GM12878 (cell line): Measurements from ENCODE around the gene ART3. TPM values are rescaled to one million over a fixed set of nuclear protein-coding genes. Genes with fewer than 3 reads are reported as not detected.

Experiments used
- ATAC-seq: fragments of 200-7000 bp; cut with Tn5 transposase; 3 replicates; pipeline ENCODE4 v1.9.1; 2020; ENCODE audit warnings: mild to moderate bottlenecking, moderate library complexity
- BruUV-seq: library from RNA; stranded (reverse); fragments of 400-500 nt; replicated peaks from 2 replicates; lab custom pipeline; 2021; lab: Mats Ljungman, UMichigan
- CTCF ChIA-PET: fragments of 300-600 bp; sonication (Branson Sonifier 250); formaldehyde crosslinking; extraction: SDS; loops from one replicate; lab custom pipeline; 2021; ENCODE audit warnings: inconsistent platforms; lab: Yijun Ruan, JAX
- POLR2A ChIA-PET: fragments of 350-600 bp; formaldehyde crosslinking; extraction: SDS; loops from one replicate; lab custom pipeline; 2021; ENCODE audit warnings: inconsistent platforms; lab: Charles Lee
- RAD21 ChIA-PET: fragments of 300-600 bp; sonication (Branson Sonifier 250); formaldehyde crosslinking; loops from one replicate; lab custom pipeline; 2023; ENCODE audit warnings: antibody characterized with exemption; ENCODE audit not compliant: unreplicated experiment; lab: Charles Lee
- SMC1A ChIA-PET: fragments of 300-600 bp; sonication (Branson Sonifier 250); formaldehyde crosslinking; loops from one replicate; lab custom pipeline; 2023; ENCODE audit not compliant: unreplicated experiment, uncharacterized antibody; lab: Charles Lee
- DNase-seq: peaks from one replicate; pipeline ENCODE4 v3.0.0-alpha.2; 2011; ENCODE audit warnings: low read depth, low spot score
- FAIRE-seq: peaks from 3 replicates; lab custom pipeline; 2011; peaks lifted over from hg19 to GRCh38; lab: Jason Lieb, UNC
- H2AFZ ChIP-seq: 2 replicates; pipeline ENCODE4 v1.6.0; 2011; ENCODE audit warnings: low read depth, low read length, control low read depth; ENCODE audit not compliant: control insufficient read depth
- H3K27ac ChIP-seq: 2 replicates; pipeline ENCODE4 v1.5.1; 2011; ENCODE audit warnings: control low read depth; ENCODE audit not compliant: control insufficient read depth, insufficient read depth
- H3K27me3 ChIP-seq, 2 experiments: replicated peaks in 1 of 2; 2 replicates each; pipeline versions ENCODE4 v1.6.0 to v1.6.1; 2011; ENCODE audit warnings: low read length in 1 of 2; ENCODE audit not compliant: control insufficient read depth in 2 of 2, insufficient read depth in 2 of 2
- H3K36me3 ChIP-seq, 2 experiments: 2 replicates each; pipeline ENCODE4 v1.5.1; 2011; ENCODE audit warnings: low read length in 1 of 2; ENCODE audit not compliant: control insufficient read depth in 2 of 2, insufficient read depth in 2 of 2
- H3K4me1 ChIP-seq: 2 replicates; pipeline ENCODE4 v1.6.1; 2011; ENCODE audit warnings: mild to moderate bottlenecking, low read length, moderate library complexity, mixed read lengths; ENCODE audit not compliant: control insufficient read depth, insufficient read depth
- H3K4me2 ChIP-seq: 2 replicates; pipeline ENCODE4 v1.6.0; 2011; ENCODE audit warnings: control low read depth; ENCODE audit not compliant: control insufficient read depth, insufficient read depth
- H3K4me3 ChIP-seq: fragments of 200-600 bp; sonication (generic); 2 replicates; pipeline ENCODE4 v1.5.1; 2016
- H3K79me2 ChIP-seq: 2 replicates; pipeline ENCODE4 v1.6.0; 2011; ENCODE audit warnings: low read length; ENCODE audit not compliant: control insufficient read depth, insufficient read depth
- H3K9ac ChIP-seq: 2 replicates; pipeline ENCODE4 v1.8.0; 2011; ENCODE audit warnings: low read length, control low read depth, mixed read lengths; ENCODE audit not compliant: control insufficient read depth, insufficient read depth
- H3K9me3 ChIP-seq: replicated peaks from 3 replicates; pipeline ENCODE4 v1.5.1; 2011; ENCODE audit warnings: mild to moderate bottlenecking, low read length; ENCODE audit not compliant: control insufficient read depth, insufficient read depth
- H4K20me1 ChIP-seq: 2 replicates; pipeline ENCODE4 v1.6.0; 2011; ENCODE audit not compliant: control insufficient read depth, insufficient read depth
- BCL3 ChIP-seq: IDR thresholded peaks from 2 replicates; pipeline ENCODE4 v1.6.1; 2011; ENCODE audit warnings: borderline replicate concordance, low read depth, mild to moderate bottlenecking, moderate library complexity, low read length; ENCODE audit not compliant: insufficient read depth, poor library complexity, severe bottlenecking
- GABPA ChIP-seq: IDR thresholded peaks from 2 replicates; pipeline ENCODE4 v1.6.1; 2014; ENCODE audit warnings: antibody characterized with exemption, low read depth, mild to moderate bottlenecking, inconsistent platforms
- JUND ChIP-seq: IDR thresholded peaks from 2 replicates; pipeline ENCODE4 v1.6.1; 2012; ENCODE audit warnings: low read depth, mild to moderate bottlenecking, low read length, improper control_type of control experiment, moderate library complexity
- KDM1A ChIP-seq: fragments of 200-600 bp; sonication (generic); IDR thresholded peaks from 2 replicates; pipeline ENCODE4 v1.6.1; 2016; ENCODE audit warnings: borderline replicate concordance
- ZNF217 ChIP-seq: fragments of 450-650 bp; IDR thresholded peaks from 2 replicates; pipeline ENCODE4 v1.6.1; 2017; ENCODE audit warnings: antibody characterized with exemption, mild to moderate bottlenecking
- WGBS: methylation state at CpG from one replicate; pipeline ENCODE4 v1.1.6; 2016; ENCODE audit warnings: low lambda C conversion rate; ENCODE audit not compliant: insufficient replicate concordance, insufficient coverage; ENCODE audit errors: missing lambda C conversion rate; 5-methylcytosine and 5-hydroxymethylcytosine counted together
- in situ Hi-C: fragments of 300-500 bp; cut with MboI; formaldehyde crosslinking; loops from 9 replicates; pipeline ENCODE4 v1.14.3; 2018; ENCODE audit warnings: mixed read lengths
- intact Hi-C: fragments of 100-400 bp; cut with micrococcal nuclease; formaldehyde crosslinking; loops from one replicate; pipeline ENCODE4 v1.14.2; 2022; ENCODE audit not compliant: unreplicated experiment
- polyA plus RNA-seq, 11 experiments: library from polyadenylated mRNA; depleted of rRNA in 4 of 11; unstranded in 6 of 11; stranded (reverse) in 5 of 11; fragments of >200 nt; fragmentation: Nextera tagmentation in 4 of 11; fragmentation: Illumina TruSeq in 1 of 11; extraction: Ambion mirVana in 4 of 11; extraction: Trizol in 1 of 11; gene quantifications; 1 replicate in 1 of 11; 2 replicates in 10 of 11; pipeline versions ENCODE4 v1.2.1 to v1.2.3, GENCODE V29; 2011 to 2016; ENCODE audit warnings: inconsistent platforms in 2 of 11, missing spikeins in 2 of 11, low read depth in 1 of 11
- total RNA-seq, 4 experiments: library from RNA; depleted of rRNA in 3 of 4; stranded (reverse); fragments of >200 nt in 3 of 4; fragmentation: Illumina TruSeq in 1 of 4; extraction: Trizol in 1 of 4; gene quantifications; 2 replicates each; pipeline versions ENCODE4 v1.2.1 to v1.2.3, GENCODE V29; 2013 to 2021

The ART3 gene
- total and polyA plus RNA-seq, 10 of the 15 experiments (the other 5 are each of a cell fraction or from before 2014, with no cell fraction given), result 0.18 to 0.50 (median 0.26) TPM; not detected in 6

- ChIA-PET CTCF (interaction anchor here (1.7 kb wide), 1 partner anchor 32 kb away, joined by 5 read pairs; no protein-coding TSS in a partner anchor), RAD21 (no interaction called here), SMC1A (interaction anchor here (0.6 to 2.8 kb wide), 3 partner anchors 32 to 357 kb away, joined by 3 to 6 read pairs (median 3); partner anchors contain the start of gene SDAD1), POLR2A (interaction anchor here (1.0 kb wide), 2 partner anchors 51 to 86 kb away, joined by 3 to 5 read pairs; no protein-coding TSS in a partner anchor)
- Histone ChIP-seq H2AFZ (peak overlapping the region; percentile 92), H3K27ac (peak overlapping the region; percentile 89), H3K9me3 (no peaks in the 10 kb centered on the region), H3K9ac (peak overlapping the region; percentile 76), H3K4me3 (peak overlapping the region; percentile 89), H3K4me2 (peak overlapping the region; percentile 61), H3K79me2 (peaks cover 51% of the 10 kb centered on the region), H3K27me3 (no peaks in the 10 kb centered on the region), H4K20me1 (no peaks in the 10 kb centered on the region), H3K36me3 (peaks cover 0 to 11% of the 10 kb centered on the region in 2 experiments; a peak in 3 of 4 replicates), H3K4me1 (peaks cover 3% of the 10 kb centered on the region; the same call in 1 of the 2 replicates)
- DNase-seq, result peak; percentile 15
- TF ChIP-seq GABPA, result no peak
- TF ChIP-seq ZNF217, result no peak
- no peak for TF ChIP-seq KDM1A
- 0 out of 2 replicates have a peak, but pooled peaks have one; percentile 2 for TF ChIP-seq JUND
- peak; percentile 8 for TF ChIP-seq BCL3
- ATAC-seq, result peak; percentile 83
- no peak for FAIRE-seq
- intact Hi-C loops (loop anchor here (1.0 kb wide), 1 partner anchor 157 kb away; the partner anchor contains the start of gene SDAD1), in situ Hi-C loops (no loop called here)
- no TSS peak for BruUV-seq
- WGBS, result under 1% methylated on average over 22 of the region's 31 CpGs
These were observed 73.1 kb downstream of the ART3 start for GRCh38 chr4:76147454-76148141.
